ENCODE results near the gene DPP6.

DNA sequence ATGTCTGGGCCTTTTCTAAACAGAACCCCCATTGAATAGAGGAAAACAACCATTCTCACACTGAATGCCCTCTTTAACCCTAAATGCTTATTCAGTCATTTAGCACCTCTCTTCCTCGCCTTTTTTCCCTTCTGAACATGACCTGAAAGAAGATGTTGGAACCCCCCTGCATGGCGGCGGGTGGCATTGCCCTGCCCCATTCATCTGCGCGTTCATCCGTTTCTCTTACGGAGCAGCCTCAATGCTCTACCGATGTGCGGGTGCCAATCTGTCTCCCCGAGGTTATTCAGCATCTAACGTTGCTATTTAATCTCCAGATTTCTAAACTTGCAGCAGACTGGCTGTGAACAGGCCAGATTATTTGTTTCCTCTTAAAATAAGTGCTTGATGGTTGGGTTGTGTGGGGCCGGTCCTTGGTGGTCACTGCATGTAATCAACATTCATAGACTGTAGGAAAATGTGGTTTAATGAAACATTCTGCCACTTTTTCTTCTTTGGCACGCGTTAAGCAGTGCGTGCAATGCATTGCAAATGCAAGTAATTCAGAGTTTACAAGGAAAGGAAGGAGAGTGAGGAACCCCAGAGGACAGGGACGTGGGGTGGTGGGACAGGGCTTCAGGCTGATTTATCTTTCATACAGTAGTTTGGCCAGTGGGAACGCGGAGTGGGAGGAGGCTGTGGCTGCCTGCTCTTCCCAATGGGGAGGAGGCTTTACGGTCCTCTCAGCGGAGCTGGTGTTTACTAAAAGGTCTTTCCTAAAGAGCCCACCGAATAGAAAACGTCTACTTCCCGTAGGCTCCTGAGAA is 286.7 kb downstream of the DPP6 start:
- TF ChIP-seq, protein P1, sequence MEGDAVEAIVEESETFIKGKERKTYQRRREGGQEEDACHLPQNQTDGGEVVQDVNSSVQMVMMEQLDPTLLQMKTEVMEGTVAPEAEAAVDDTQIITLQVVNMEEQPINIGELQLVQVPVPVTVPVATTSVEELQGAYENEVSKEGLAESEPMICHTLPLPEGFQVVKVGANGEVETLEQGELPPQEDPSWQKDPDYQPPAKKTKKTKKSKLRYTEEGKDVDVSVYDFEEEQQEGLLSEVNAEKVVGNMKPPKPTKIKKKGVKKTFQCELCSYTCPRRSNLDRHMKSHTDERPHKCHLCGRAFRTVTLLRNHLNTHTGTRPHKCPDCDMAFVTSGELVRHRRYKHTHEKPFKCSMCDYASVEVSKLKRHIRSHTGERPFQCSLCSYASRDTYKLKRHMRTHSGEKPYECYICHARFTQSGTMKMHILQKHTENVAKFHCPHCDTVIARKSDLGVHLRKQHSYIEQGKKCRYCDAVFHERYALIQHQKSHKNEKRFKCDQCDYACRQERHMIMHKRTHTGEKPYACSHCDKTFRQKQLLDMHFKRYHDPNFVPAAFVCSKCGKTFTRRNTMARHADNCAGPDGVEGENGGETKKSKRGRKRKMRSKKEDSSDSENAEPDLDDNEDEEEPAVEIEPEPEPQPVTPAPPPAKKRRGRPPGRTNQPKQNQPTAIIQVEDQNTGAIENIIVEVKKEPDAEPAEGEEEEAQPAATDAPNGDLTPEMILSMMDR (IDR thresholded peaks at IDR 0.05): no peak
- TF ChIP-seq POLR2AphosphoS5 (IDR thresholded peaks at IDR 0.05): no peak
